Activated CD8-positive, alpha-beta memory T cell treated with anti-CD3 and anti-CD28 coated beads for 48 hours (primary cell): Measurements from ENCODE around the gene CHKB.

Source experiments
- DNase-seq, 3 experiments: peaks; one replicate each; pipeline ENCODE4 v3.0.0-alpha.2; 2020; ENCODE audit warnings: low read depth in 2 of 3, low spot score in 2 of 3

Gene CHKB

GRCh38 chr22:50600538-50600937, 17.9 kb upstream of the CHKB start, which contains the start of gene MAPK8IP2:
Gene MAPK8IP2, plus strand, starts transcription at chr22:50600793. Its CDS starts 26 bp downstream, at chr22:50600819.
- DNase-seq: no peak

GRCh38 chr22:50599816-50600455, 17.3 kb upstream of the CHKB start:
- peak in 1 of 3 experiments; percentile 33 for DNase-seq

GRCh38 chr22:50597097-50597496, 14.4 kb upstream of the CHKB start:
- no peak for DNase-seq

GRCh38 chr22:50595189-50595588, 12.5 kb upstream of the CHKB start:
- DNase-seq: no peak

GRCh38 chr22:50587407-50587806, 4.8 kb upstream of the CHKB start:
- DNase-seq: no peak

- no peak for DNase-seq
These were observed 3.8 kb upstream of the CHKB start for GRCh38 chr22:50586416-50586815.

GRCh38 chr22:50585781-50586180, 3.1 kb upstream of the CHKB start:
- no peak for DNase-seq

GRCh38 chr22:50585238-50585637, 2.6 kb upstream of the CHKB start:
- no peak for DNase-seq

- no peak for DNase-seq
These were observed 1.8 kb upstream of the CHKB start for GRCh38 chr22:50584106-50585096.

- DNase-seq: no peak
These were observed 729 bp upstream of the CHKB start for GRCh38 chr22:50583294-50583861.

GRCh38 chr22:50581950-50582492, 628 bp downstream of the CHKB start:
- no peak for DNase-seq

GRCh38 chr22:50581031-50581949, 1.4 kb downstream of the CHKB start:
- DNase-seq: no peak

GRCh38 chr22:50579752-50580151, 2.9 kb downstream of the CHKB start:
- no peak for DNase-seq

GRCh38 chr22:50578776-50579310, 3.8 kb downstream of the CHKB start:
- DNase-seq: no peak

GRCh38 chr22:50577987-50578775, 4.5 kb downstream of the CHKB start, which contains the start of gene CPT1B:
Gene CPT1B, minus strand, starts transcription at chr22:50578427. Its CDS starts 512 bp downstream, at chr22:50577915.
- DNase-seq: no peak

- DNase-seq: no peak
These were observed 5.0 kb downstream of the CHKB start for GRCh38 chr22:50577697-50577986.

- no peak for DNase-seq
These were observed 5.6 kb downstream of the CHKB start for GRCh38 chr22:50576806-50577696.

GRCh38 chr22:50576070-50576469, 6.6 kb downstream of the CHKB start:
- DNase-seq: no peak
